HCT116 (cell line): ENCODE results near the gene CDKAL1. TPM values are rescaled to one million over a fixed set of nuclear protein-coding genes. Genes with fewer than 3 reads are reported as not detected.

Source experiments
- ATAC-seq: fragments of 200-7000 bp; cut with Tn5 transposase; 2 replicates; pipeline ENCODE4 v1.9.1; 2020; ENCODE audit warnings: mild to moderate bottlenecking, moderate library complexity
- BruUV-seq: library from RNA; stranded (reverse); fragments of 400-500 nt; replicated peaks from 2 replicates; lab custom pipeline; 2021; lab: Mats Ljungman, UMichigan
- CTCF ChIA-PET: fragments of 300-600 bp; sonication (Branson Sonifier 250); formaldehyde crosslinking; loops from one replicate; lab custom pipeline; 2021; ENCODE audit warnings: antibody characterized with exemption; lab: Charles Lee
- POLR2A ChIA-PET: fragments of 300-600, 350-600 bp; sonication (Branson Sonifier 250); formaldehyde crosslinking; loops from one replicate; lab custom pipeline; 2021; ENCODE audit warnings: antibody characterized with exemption; lab: Charles Lee
- RAD21 ChIA-PET, 2 experiments: fragments of 300-600 bp; sonication (Branson Sonifier 250); formaldehyde crosslinking; loops; one replicate each; lab custom pipeline; 2023; ENCODE audit warnings: low total read pairs in 2 of 2; ENCODE audit not compliant: uncharacterized antibody in 2 of 2, unreplicated experiment in 2 of 2, low non-redundant PET in 1 of 2; lab: Charles Lee
- DNase-seq: peaks from one replicate; pipeline ENCODE4 v3.0.0-alpha.2; 2010; ENCODE audit warnings: low read depth, low spot score
- H2AFZ ChIP-seq: fragments of 200-600 bp; shearing (Covaris generic), sonication (generic); 2 replicates; pipeline ENCODE4 v1.6.1; 2017; ENCODE audit warnings: low read depth, mixed run types, mixed read lengths, antibody characterized with exemption, low read length; ENCODE audit not compliant: poor library complexity, severe bottlenecking
- H3K27ac ChIP-seq: 2 replicates; pipeline ENCODE4 v1.5.1; 2012; ENCODE audit warnings: low read depth, low read length
- H3K27me3 ChIP-seq: fragments of 200-600 bp; sonication (generic); 2 replicates; pipeline ENCODE4 v1.6.1; 2016; ENCODE audit warnings: mixed run types, low read length, mixed read lengths; ENCODE audit not compliant: insufficient read depth
- H3K36me3 ChIP-seq, 2 experiments: fragments of 200-500 bp in 1 of 2; fragments of 200-600 bp in 1 of 2; sonication (Bioruptor generic) in 1 of 2; sonication (generic) in 1 of 2; 2 replicates each; pipeline versions ENCODE4 v1.5.1 to v1.6.1; 2014 to 2016; ENCODE audit warnings: low read length in 2 of 2, inconsistent platforms in 1 of 2, mixed read lengths in 1 of 2, mixed run types in 1 of 2; ENCODE audit not compliant: insufficient read depth in 2 of 2, control insufficient read depth in 1 of 2
- H3K4me1 ChIP-seq, 2 experiments: fragments of 200-600 bp in 1 of 2; sonication (generic) in 1 of 2; 2 replicates each; pipeline versions ENCODE4 v1.5.1 to v1.6.1; 2012 to 2017; ENCODE audit warnings: low read length in 2 of 2, inconsistent platforms in 1 of 2, mild to moderate bottlenecking in 1 of 2, mixed read lengths in 1 of 2, mixed run types in 1 of 2, moderate library complexity in 1 of 2; ENCODE audit not compliant: insufficient read depth in 2 of 2, control insufficient read depth in 1 of 2
- H3K4me2 ChIP-seq: fragments of 200-600 bp; sonication (generic); 2 replicates; pipeline ENCODE4 v1.6.1; 2017; ENCODE audit warnings: mixed run types, low read length, mixed read lengths
- H3K4me3 ChIP-seq, 2 experiments: fragments of 200-600 bp in 1 of 2; sonication (generic) in 1 of 2; replicated peaks in 1 of 2; 2 replicates each; pipeline ENCODE4 v1.5.1; 2011 to 2016; ENCODE audit warnings: low read length in 2 of 2, control low read depth in 1 of 2, low read depth in 1 of 2, mild to moderate bottlenecking in 1 of 2, mixed read lengths in 1 of 2, mixed run types in 1 of 2
- H3K79me2 ChIP-seq: fragments of 200-600 bp; sonication (generic); 2 replicates; pipeline ENCODE4 v1.6.1; 2017; ENCODE audit warnings: mild to moderate bottlenecking, mixed run types, low read length, moderate library complexity, mixed read lengths; ENCODE audit not compliant: insufficient read depth
- H3K9ac ChIP-seq: fragments of 200-600 bp; sonication (generic); 2 replicates; pipeline ENCODE4 v1.6.1; 2016; ENCODE audit warnings: low read length, mixed read lengths
- H3K9me2 ChIP-seq: fragments of 200-600 bp; sonication (generic), shearing (Covaris generic); 2 replicates; pipeline ENCODE4 v1.6.1; 2017; ENCODE audit warnings: mixed run types, mild to moderate bottlenecking, moderate library complexity; ENCODE audit not compliant: insufficient read depth
- H3K9me3 ChIP-seq, 2 experiments: fragments of 200-500 bp in 1 of 2; fragments of 200-600 bp in 1 of 2; sonication (Bioruptor generic) in 1 of 2; sonication (generic) in 1 of 2; 2 replicates each; pipeline ENCODE4 v1.6.1; 2014 to 2017; ENCODE audit warnings: low read length in 2 of 2, mixed read lengths in 2 of 2, inconsistent platforms in 1 of 2, low read depth in 1 of 2, mild to moderate bottlenecking in 1 of 2, mixed run types in 1 of 2, moderate library complexity in 1 of 2; ENCODE audit not compliant: control insufficient read depth in 1 of 2, insufficient read depth in 1 of 2
- H4K20me1 ChIP-seq: fragments of 200-600 bp; sonication (generic), shearing (Covaris generic); 2 replicates; pipeline ENCODE4 v1.6.1; 2017; ENCODE audit warnings: mixed run types, mild to moderate bottlenecking, moderate library complexity; ENCODE audit not compliant: insufficient read depth
- CBX3 ChIP-seq: IDR thresholded peaks from 2 replicates; pipeline ENCODE4 v1.6.1; 2012; ENCODE audit warnings: low read depth
- CEBPB ChIP-seq: IDR thresholded peaks from 2 replicates; pipeline ENCODE4 v1.6.1; 2012; ENCODE audit warnings: low read depth
- EGR1 ChIP-seq: IDR thresholded peaks from 2 replicates; pipeline ENCODE4 v1.6.1; 2012; ENCODE audit warnings: low read depth
- ELF1 ChIP-seq: IDR thresholded peaks from 2 replicates; pipeline ENCODE4 v1.6.1; 2012; ENCODE audit warnings: low read depth, borderline replicate concordance
- EZH2 ChIP-seq: fragments of 200-600 bp; sonication (generic); IDR thresholded peaks from 2 replicates; pipeline ENCODE4 v1.6.1; 2017; ENCODE audit warnings: antibody characterized with exemption, mixed run types
- EZH2phosphoT487 ChIP-seq: fragments of 200-600 bp; IDR thresholded peaks from 2 replicates; pipeline ENCODE4 v1.6.1; 2018; ENCODE audit warnings: antibody characterized with exemption, borderline replicate concordance
- FOSL1 ChIP-seq: IDR thresholded peaks from 2 replicates; pipeline ENCODE4 v1.6.1; 2012; ENCODE audit warnings: low read depth
- JUND ChIP-seq: IDR thresholded peaks from 2 replicates; pipeline ENCODE4 v1.6.1; 2012
- MAX ChIP-seq: IDR thresholded peaks from 2 replicates; pipeline ENCODE4 v1.6.1; 2012
- POLR2A ChIP-seq: IDR thresholded peaks from 2 replicates; pipeline ENCODE4 v1.7.0; 2011; ENCODE audit warnings: borderline replicate concordance; ENCODE audit not compliant: insufficient read depth, insufficient read length; ENCODE audit errors: extremely low read depth
- POLR2AphosphoS5 ChIP-seq: IDR thresholded peaks from 2 replicates; pipeline ENCODE4 v1.6.1; 2011; ENCODE audit warnings: mild to moderate bottlenecking, low read depth, low read length, moderate library complexity
- RAD21 ChIP-seq: IDR thresholded peaks from 2 replicates; pipeline ENCODE4 v1.6.1; 2012; ENCODE audit warnings: low read depth, mild to moderate bottlenecking
- SIN3A ChIP-seq: IDR thresholded peaks from 2 replicates; pipeline ENCODE4 v1.6.1; 2012; ENCODE audit warnings: low read depth
- SP1 ChIP-seq: IDR thresholded peaks from 2 replicates; pipeline ENCODE4 v1.6.1; 2012; ENCODE audit warnings: low read depth
- SRF ChIP-seq: IDR thresholded peaks from 2 replicates; pipeline ENCODE4 v1.6.1; 2012; ENCODE audit warnings: low read depth
- ZFX ChIP-seq: fragments of 450-650 bp; IDR thresholded peaks from 2 replicates; pipeline ENCODE4 v1.6.1; 2017
- ZNF274 ChIP-seq: fragments of 200-500 bp; sonication (Bioruptor generic); IDR thresholded peaks from 2 replicates; pipeline ENCODE4 v1.6.1; 2014; ENCODE audit warnings: mild to moderate bottlenecking, low read depth, low read length, inconsistent platforms
- intact Hi-C: fragments of 100-400 bp; cut with micrococcal nuclease; formaldehyde crosslinking; loops from 2 replicates; pipeline ENCODE4 v1.10.0; 2022
- total RNA-seq: library from RNA; stranded (reverse); gene quantifications from one replicate; pipeline ENCODE4 v1.2.1, GENCODE V29; 2021; ENCODE audit not compliant: unreplicated experiment
- TF ChIP-seq, protein P1 (sequence below): IDR thresholded peaks from 2 replicates; pipeline ENCODE4 v1.6.1; 2011; ENCODE audit warnings: mild to moderate bottlenecking, low read length, moderate library complexity; ENCODE audit not compliant: insufficient replicate concordance; ENCODE audit errors: extremely low read depth
- TF ChIP-seq, protein P2 (sequence below): IDR thresholded peaks from 2 replicates; pipeline ENCODE4 v1.6.1; 2012; ENCODE audit warnings: low read depth
- TF ChIP-seq, protein P3 (sequence below), 3 experiments: fragments of 200-600 bp in 1 of 3; sonication (generic) in 1 of 3; IDR thresholded peaks in 2 of 3; conservative IDR thresholded peaks in 1 of 3; 2 replicates each; pipeline ENCODE4 v1.5.1; 2012 to 2017; ENCODE audit warnings: low read depth in 2 of 3, low read length in 2 of 3, antibody characterized with exemption in 1 of 3, borderline replicate concordance in 1 of 3, control low read depth in 1 of 3, mild to moderate bottlenecking in 1 of 3, mixed read lengths in 1 of 3, mixed run types in 1 of 3, moderate library complexity in 1 of 3; ENCODE audit not compliant: insufficient read depth in 1 of 3

Gene CDKAL1
- total RNA-seq, 1 experiment from 2014 or later = 14.9 TPM

GRCh38 chr6:20931772-20932171 is 397.5 kb downstream of the CDKAL1 start (continued):
- no peak for TF ChIP-seq SP1
- TF ChIP-seq, protein P1, sequence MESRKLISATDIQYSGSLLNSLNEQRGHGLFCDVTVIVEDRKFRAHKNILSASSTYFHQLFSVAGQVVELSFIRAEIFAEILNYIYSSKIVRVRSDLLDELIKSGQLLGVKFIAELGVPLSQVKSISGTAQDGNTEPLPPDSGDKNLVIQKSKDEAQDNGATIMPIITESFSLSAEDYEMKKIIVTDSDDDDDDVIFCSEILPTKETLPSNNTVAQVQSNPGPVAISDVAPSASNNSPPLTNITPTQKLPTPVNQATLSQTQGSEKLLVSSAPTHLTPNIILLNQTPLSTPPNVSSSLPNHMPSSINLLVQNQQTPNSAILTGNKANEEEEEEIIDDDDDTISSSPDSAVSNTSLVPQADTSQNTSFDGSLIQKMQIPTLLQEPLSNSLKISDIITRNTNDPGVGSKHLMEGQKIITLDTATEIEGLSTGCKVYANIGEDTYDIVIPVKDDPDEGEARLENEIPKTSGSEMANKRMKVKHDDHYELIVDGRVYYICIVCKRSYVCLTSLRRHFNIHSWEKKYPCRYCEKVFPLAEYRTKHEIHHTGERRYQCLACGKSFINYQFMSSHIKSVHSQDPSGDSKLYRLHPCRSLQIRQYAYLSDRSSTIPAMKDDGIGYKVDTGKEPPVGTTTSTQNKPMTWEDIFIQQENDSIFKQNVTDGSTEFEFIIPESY = no peak
- no peak for TF ChIP-seq EZH2
- TF ChIP-seq FOSL1 = no peak
- TF ChIP-seq RAD21 = no peak
- TF ChIP-seq CEBPB = no peak
- no peak for TF ChIP-seq JUND

DNA sequence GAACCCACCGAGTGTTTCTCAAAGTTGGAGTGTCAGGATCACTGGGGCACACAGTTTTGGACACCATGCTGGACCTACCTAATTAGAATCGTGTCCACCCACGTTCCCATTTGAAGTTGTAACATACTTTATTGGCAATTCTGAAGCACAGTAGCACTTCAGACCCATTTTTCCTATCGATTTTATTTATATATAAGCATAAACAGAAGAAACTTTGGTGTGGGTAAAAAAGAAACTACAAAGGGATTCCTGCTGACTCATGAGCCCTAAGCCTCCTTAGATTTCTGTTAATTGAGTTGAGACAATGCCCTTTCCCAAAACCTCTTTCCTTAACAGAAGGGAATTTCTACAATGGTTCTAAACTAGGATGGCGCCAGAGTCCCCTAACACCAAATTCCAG is 398.0 kb downstream of the CDKAL1 start:
- ATAC-seq = peak; percentile 75
- peak overlapping the region; percentile 65 for H3K4me2 ChIP-seq
- H3K4me3 ChIP-seq = peak overlapping the region in 1 of 2 experiments; percentile 19; a peak in 2 of 4 replicates
- H4K20me1 ChIP-seq = no peaks in the 10 kb centered on the region
- H3K79me2 ChIP-seq = no peaks in the 10 kb centered on the region
- H3K9ac ChIP-seq = no peak overlapping the region
- peak; percentile 71 for DNase-seq
- peaks cover 42 to 57% of the 10 kb centered on the region in 2 experiments for H3K4me1 ChIP-seq
- CTCF ChIA-PET = no interaction called here
- H3K27ac ChIP-seq = peak overlapping the region; percentile 87
- no TSS peak for BruUV-seq
- no peaks in the 10 kb centered on the region for H3K9me3 ChIP-seq
- RAD21 ChIA-PET = no interaction called here
- no peak overlapping the region for H2AFZ ChIP-seq
- H3K27me3 ChIP-seq = no peaks in the 10 kb centered on the region
- intact Hi-C loops = no loop called here
- no peaks in the 10 kb centered on the region for H3K9me2 ChIP-seq
- no peaks in the 10 kb centered on the region for H3K36me3 ChIP-seq
- POLR2A ChIA-PET = no interaction called here
- TF ChIP-seq MAX = 0 out of 2 replicates have a peak, but pooled peaks have one; percentile 28
- TF ChIP-seq, protein P2, sequence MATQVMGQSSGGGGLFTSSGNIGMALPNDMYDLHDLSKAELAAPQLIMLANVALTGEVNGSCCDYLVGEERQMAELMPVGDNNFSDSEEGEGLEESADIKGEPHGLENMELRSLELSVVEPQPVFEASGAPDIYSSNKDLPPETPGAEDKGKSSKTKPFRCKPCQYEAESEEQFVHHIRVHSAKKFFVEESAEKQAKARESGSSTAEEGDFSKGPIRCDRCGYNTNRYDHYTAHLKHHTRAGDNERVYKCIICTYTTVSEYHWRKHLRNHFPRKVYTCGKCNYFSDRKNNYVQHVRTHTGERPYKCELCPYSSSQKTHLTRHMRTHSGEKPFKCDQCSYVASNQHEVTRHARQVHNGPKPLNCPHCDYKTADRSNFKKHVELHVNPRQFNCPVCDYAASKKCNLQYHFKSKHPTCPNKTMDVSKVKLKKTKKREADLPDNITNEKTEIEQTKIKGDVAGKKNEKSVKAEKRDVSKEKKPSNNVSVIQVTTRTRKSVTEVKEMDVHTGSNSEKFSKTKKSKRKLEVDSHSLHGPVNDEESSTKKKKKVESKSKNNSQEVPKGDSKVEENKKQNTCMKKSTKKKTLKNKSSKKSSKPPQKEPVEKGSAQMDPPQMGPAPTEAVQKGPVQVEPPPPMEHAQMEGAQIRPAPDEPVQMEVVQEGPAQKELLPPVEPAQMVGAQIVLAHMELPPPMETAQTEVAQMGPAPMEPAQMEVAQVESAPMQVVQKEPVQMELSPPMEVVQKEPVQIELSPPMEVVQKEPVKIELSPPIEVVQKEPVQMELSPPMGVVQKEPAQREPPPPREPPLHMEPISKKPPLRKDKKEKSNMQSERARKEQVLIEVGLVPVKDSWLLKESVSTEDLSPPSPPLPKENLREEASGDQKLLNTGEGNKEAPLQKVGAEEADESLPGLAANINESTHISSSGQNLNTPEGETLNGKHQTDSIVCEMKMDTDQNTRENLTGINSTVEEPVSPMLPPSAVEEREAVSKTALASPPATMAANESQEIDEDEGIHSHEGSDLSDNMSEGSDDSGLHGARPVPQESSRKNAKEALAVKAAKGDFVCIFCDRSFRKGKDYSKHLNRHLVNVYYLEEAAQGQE = no peak
- no peak for TF ChIP-seq SIN3A
- TF ChIP-seq POLR2AphosphoS5 = no peak
- TF ChIP-seq EZH2phosphoT487 = no peak
- TF ChIP-seq CBX3 = peak; percentile 71; the same call in 1 of the 2 replicates
- TF ChIP-seq JUND = peak; percentile 85
- TF ChIP-seq ELF1 = no peak
- TF ChIP-seq RAD21 = peak; percentile 16; the same call in 1 of the 2 replicates
- TF ChIP-seq EZH2 = no peak
- TF ChIP-seq EGR1 = peak; percentile 71
- no peak for TF ChIP-seq ZFX
- peak; percentile 51; the same call in 1 of the 2 replicates for TF ChIP-seq SRF
- no peak for TF ChIP-seq ZNF274
- TF ChIP-seq, protein P3, sequence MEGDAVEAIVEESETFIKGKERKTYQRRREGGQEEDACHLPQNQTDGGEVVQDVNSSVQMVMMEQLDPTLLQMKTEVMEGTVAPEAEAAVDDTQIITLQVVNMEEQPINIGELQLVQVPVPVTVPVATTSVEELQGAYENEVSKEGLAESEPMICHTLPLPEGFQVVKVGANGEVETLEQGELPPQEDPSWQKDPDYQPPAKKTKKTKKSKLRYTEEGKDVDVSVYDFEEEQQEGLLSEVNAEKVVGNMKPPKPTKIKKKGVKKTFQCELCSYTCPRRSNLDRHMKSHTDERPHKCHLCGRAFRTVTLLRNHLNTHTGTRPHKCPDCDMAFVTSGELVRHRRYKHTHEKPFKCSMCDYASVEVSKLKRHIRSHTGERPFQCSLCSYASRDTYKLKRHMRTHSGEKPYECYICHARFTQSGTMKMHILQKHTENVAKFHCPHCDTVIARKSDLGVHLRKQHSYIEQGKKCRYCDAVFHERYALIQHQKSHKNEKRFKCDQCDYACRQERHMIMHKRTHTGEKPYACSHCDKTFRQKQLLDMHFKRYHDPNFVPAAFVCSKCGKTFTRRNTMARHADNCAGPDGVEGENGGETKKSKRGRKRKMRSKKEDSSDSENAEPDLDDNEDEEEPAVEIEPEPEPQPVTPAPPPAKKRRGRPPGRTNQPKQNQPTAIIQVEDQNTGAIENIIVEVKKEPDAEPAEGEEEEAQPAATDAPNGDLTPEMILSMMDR (IDR thresholded peaks at IDR 0.05 in 2 of 3, conservative IDR thresholded peaks at IDR 0.05 in 1 of 3; ENCODE audit: borderline replicate concordance in 1 of 3, insufficient read depth in 1 of 3, low read depth in 2 of 3, low read length in 2 of 3) = no peak
- TF ChIP-seq CEBPB = peak; percentile 67
- no peak for TF ChIP-seq POLR2A
- peak; percentile 84 for TF ChIP-seq FOSL1
